Measurements from ENCODE around the gene MMP15.

Gene MMP15

DNA sequence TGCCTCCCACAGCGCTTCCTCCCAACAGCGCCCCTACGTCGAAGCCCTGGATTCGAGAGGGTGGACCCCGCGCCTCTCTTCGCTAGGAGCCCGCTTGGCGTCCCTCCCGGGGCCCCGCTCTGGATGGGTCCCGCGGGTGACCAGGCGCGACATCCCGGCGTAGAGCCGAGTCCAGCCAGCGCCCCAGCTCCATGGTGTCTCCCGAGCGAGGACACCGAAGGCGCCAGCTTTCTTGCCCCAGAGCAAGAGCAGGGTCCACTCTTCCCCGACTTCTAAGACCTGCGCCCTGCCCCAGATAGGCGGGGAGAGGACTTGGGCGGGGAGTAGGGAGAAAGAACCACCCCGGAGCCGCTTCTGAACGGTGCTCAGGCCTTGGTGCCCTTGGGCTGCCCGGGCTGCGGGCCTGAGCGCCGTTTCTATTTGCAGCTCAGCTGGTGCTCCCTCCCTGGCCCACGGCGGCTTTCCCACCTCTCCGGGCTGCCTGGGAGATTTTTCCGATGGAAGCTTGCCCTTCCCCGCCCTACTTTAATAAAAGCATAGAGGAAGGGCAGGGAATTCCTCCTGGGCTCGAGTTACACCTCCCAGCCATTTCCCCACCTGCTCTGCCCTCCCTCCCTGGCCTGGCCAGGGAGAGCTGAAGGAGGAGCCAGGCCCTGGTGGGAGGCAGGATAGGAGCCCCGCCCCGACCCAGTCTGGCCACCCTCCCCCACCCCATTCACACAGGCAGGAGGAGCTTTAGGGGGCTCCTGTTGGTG is 1.8 kb downstream of the MMP15 start:
- Histone ChIP-seq H3K36me3 (ENCODE audit: insufficient read depth, low read length) (no peaks in the 10 kb centered on the region), H4K20me1 (ENCODE audit: insufficient read depth, low read length) (peaks cover 3% of the 10 kb centered on the region; the same call in 1 of the 2 replicates), H3K4me3 (ENCODE audit: low read depth in 1 of 2, low read length in 2 of 2) (no peak overlapping the region), H3K27me3 (ENCODE audit: insufficient read depth, low read length, poor library complexity) (no peaks in the 10 kb centered on the region), H3K9me3 (ENCODE audit: insufficient read depth, low read length, severe bottlenecking) (no peaks in the 10 kb centered on the region), H3K79me2 (ENCODE audit: insufficient read depth, low read length) (no peaks in the 10 kb centered on the region), H3K9ac (ENCODE audit: low read depth, low read length) (no peak overlapping the region), H3K4me1 (ENCODE audit: insufficient read depth, low read length) (peaks cover 19% of the 10 kb centered on the region), H3K4me2 (ENCODE audit: insufficient read depth, low read length) (0 out of 2 replicates have a peak overlapping the region, but pooled peaks have one; percentile 88), H2AFZ (ENCODE audit: low read depth, low read length) (no peak overlapping the region), H3K27ac (ENCODE audit: low read length) (no peak overlapping the region)
- TF ChIP-seq CTCF (IDR thresholded peaks at IDR 0.05; ENCODE audit: borderline replicate concordance, extremely low read depth, low read length, poor library complexity, severe bottlenecking) (no peak), EZH2 (IDR thresholded peaks at IDR 0.05; ENCODE audit: borderline replicate concordance, low read depth, low read length, severe bottlenecking) (no peak)
- DNase-seq (no peak), ATAC-seq (ENCODE audit: insufficient read depth, low read depth) (no peak)

- peaks cover 19% of the 10 kb centered on the region for H3K4me1 ChIP-seq (ENCODE audit: insufficient read depth, low read length)
- no peaks in the 10 kb centered on the region for H3K79me2 ChIP-seq (ENCODE audit: insufficient read depth, low read length)
- no peak overlapping the region for H3K27ac ChIP-seq (ENCODE audit: low read length)
- no peak overlapping the region for H2AFZ ChIP-seq (ENCODE audit: low read depth, low read length)
- H3K4me3 ChIP-seq (ENCODE audit: low read depth in 1 of 2, low read length in 2 of 2), result no peak overlapping the region
- peaks cover 3% of the 10 kb centered on the region; the same call in 1 of the 2 replicates for H4K20me1 ChIP-seq (ENCODE audit: insufficient read depth, low read length)
- no peaks in the 10 kb centered on the region for H3K9me3 ChIP-seq (ENCODE audit: insufficient read depth, low read length, severe bottlenecking)
- no peaks in the 10 kb centered on the region for H3K27me3 ChIP-seq (ENCODE audit: insufficient read depth, low read length, poor library complexity)
- no peak for TF ChIP-seq CTCF (IDR thresholded peaks at IDR 0.05; ENCODE audit: borderline replicate concordance, extremely low read depth, low read length, poor library complexity, severe bottlenecking)
- TF ChIP-seq EZH2 (IDR thresholded peaks at IDR 0.05; ENCODE audit: borderline replicate concordance, low read depth, low read length, severe bottlenecking), result no peak
- no peak overlapping the region for H3K4me2 ChIP-seq (ENCODE audit: insufficient read depth, low read length)
- ATAC-seq (ENCODE audit: insufficient read depth, low read depth), result no peak
- H3K36me3 ChIP-seq (ENCODE audit: insufficient read depth, low read length), result no peaks in the 10 kb centered on the region
- H3K9ac ChIP-seq (ENCODE audit: low read depth, low read length), result no peak overlapping the region
- DNase-seq, result no peak
Observed at GRCh38 chr16:58027916-58028455, 2.4 kb downstream of the MMP15 start.

DNA sequence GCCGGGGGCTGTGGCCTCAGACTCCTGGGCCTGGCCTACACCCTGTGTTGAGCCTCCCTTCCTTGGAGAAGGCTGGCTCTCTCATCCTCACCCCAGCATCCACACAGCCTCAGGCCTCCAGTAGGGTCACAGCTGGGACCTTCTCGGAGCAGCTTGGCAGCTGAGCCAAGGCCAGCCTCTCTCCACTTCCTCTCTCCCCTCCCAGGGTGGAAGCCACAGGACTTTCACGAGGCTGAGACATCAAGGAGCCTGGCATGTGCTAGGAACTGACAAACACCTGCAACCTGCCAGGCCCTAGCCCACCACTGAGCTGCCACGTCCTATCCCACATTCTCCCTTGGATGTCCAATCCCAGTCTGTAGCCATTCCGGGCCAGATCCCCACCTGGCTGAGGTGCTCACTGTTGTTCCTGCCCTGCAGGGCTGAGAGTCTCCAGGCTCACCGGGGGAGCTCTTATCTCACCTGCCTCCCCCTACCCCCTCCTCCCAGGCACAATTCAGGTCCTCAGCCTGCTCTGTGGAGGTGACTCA is 3.1 kb downstream of the MMP15 start:
- H3K27me3 ChIP-seq (ENCODE audit: insufficient read depth, low read length, poor library complexity), result no peaks in the 10 kb centered on the region
- no peak overlapping the region for H2AFZ ChIP-seq (ENCODE audit: low read depth, low read length)
- DNase-seq (peak; percentile 19), ATAC-seq (ENCODE audit: insufficient read depth, low read depth) (no peak)
- H3K36me3 ChIP-seq (ENCODE audit: insufficient read depth, low read length), result no peaks in the 10 kb centered on the region
- peaks cover 19% of the 10 kb centered on the region for H3K4me1 ChIP-seq (ENCODE audit: insufficient read depth, low read length)
- TF ChIP-seq EZH2 (IDR thresholded peaks at IDR 0.05; ENCODE audit: borderline replicate concordance, low read depth, low read length, severe bottlenecking) (no peak), CTCF (IDR thresholded peaks at IDR 0.05; ENCODE audit: borderline replicate concordance, extremely low read depth, low read length, poor library complexity, severe bottlenecking) (no peak)
- H3K4me3 ChIP-seq (ENCODE audit: low read depth in 1 of 2, low read length in 2 of 2), result no peak overlapping the region
- H4K20me1 ChIP-seq (ENCODE audit: insufficient read depth, low read length), result peaks cover 3% of the 10 kb centered on the region; the same call in 1 of the 2 replicates
- no peak overlapping the region for H3K4me2 ChIP-seq (ENCODE audit: insufficient read depth, low read length)
- no peak overlapping the region for H3K27ac ChIP-seq (ENCODE audit: low read length)
- no peaks in the 10 kb centered on the region for H3K79me2 ChIP-seq (ENCODE audit: insufficient read depth, low read length)
- H3K9me3 ChIP-seq (ENCODE audit: insufficient read depth, low read length, severe bottlenecking), result no peaks in the 10 kb centered on the region
- H3K9ac ChIP-seq (ENCODE audit: low read depth, low read length), result no peak overlapping the region

Measured in DND-41 (cell line).